ENCODE measurements around the gene ACTN1. TPM values are rescaled to one million over a fixed set of nuclear protein-coding genes. Genes with fewer than 3 reads are reported as not detected.

Gene ACTN1
- total and polyA plus RNA-seq, 10 of the 15 experiments (the other 5 are each of a cell fraction or from before 2014, with no cell fraction given) = 0.14 to 39.4 (median 2.6) TPM

DNA sequence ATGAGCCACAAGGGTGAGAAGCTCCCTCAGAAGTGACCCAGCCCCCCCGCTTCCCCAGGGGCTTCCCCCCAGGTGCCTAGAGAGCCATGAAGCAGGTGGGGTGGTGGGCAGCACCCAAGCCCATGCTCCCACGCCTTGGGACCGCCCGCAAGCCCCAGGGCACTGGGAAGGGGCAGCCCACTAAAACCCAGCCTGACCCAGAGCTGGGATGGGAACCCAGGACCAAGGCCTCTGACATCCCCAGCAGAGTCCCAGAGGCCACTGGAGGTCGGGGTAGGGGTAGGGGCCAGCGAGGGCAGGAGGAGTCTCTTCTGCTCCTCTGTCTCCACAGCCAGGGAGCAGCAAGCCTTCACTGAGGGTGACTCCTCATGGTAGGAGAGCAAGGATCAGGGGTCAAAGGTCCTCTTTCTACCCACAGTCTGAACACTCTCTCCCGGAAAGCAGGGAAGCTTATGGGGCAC lies 99.8 kb downstream of the ACTN1 start:
- H3K9me3 ChIP-seq (replicated peaks; ENCODE audit: control insufficient read depth, insufficient read depth, low read length) = no peaks in the 10 kb centered on the region
- ChIA-PET CTCF (no interaction called here), SMC1A (ENCODE audit: uncharacterized antibody, unreplicated experiment) (no interaction called here), POLR2A (no interaction called here), RAD21 (ENCODE audit: unreplicated experiment) (no interaction called here)
- FAIRE-seq (no peak), ATAC-seq (no peak), DNase-seq (ENCODE audit: low read depth, low spot score) (no peak)
- H3K36me3 ChIP-seq (ENCODE audit: control insufficient read depth in 2 of 2, insufficient read depth in 2 of 2, low read length in 1 of 2) = no peaks in the 10 kb centered on the region; a peak in 2 of 4 replicates
- TF ChIP-seq KLF5 (IDR thresholded peaks at IDR 0.05; ENCODE audit: partially characterized antibody) (no peak), ZNF207 (IDR thresholded peaks at IDR 0.05; ENCODE audit: borderline replicate concordance) (no peak), ZBTB11 (CRISPR knock-in tag; IDR thresholded peaks at IDR 0.05) (no peak), TCF7 (IDR thresholded peaks at IDR 0.05; ENCODE audit: borderline replicate concordance) (no peak), DPF2 (IDR thresholded peaks at IDR 0.05) (no peak), CTCF (IDR thresholded peaks at IDR 0.05 in 2 of 3, conservative IDR thresholded peaks at IDR 0.05 in 1 of 3; ENCODE audit: control insufficient read depth in 2 of 3, extremely low read depth in 1 of 3, insufficient read depth in 1 of 3, low read depth in 3 of 3, low read length in 3 of 3) (no peak), ZNF622 (IDR thresholded peaks at IDR 0.05) (no peak), RELA (IDR thresholded peaks at IDR 0.05; ENCODE audit: borderline replicate concordance, partially characterized antibody) (no peak), CEBPB (IDR thresholded peaks at IDR 0.05; ENCODE audit: borderline replicate concordance in 1 of 2, low read depth in 2 of 2, low read length in 2 of 2) (no peak), WRNIP1 (IDR thresholded peaks at IDR 0.05; ENCODE audit: borderline replicate concordance, low read depth, low read length) (no peak)
- TF ChIP-seq, protein P1, sequence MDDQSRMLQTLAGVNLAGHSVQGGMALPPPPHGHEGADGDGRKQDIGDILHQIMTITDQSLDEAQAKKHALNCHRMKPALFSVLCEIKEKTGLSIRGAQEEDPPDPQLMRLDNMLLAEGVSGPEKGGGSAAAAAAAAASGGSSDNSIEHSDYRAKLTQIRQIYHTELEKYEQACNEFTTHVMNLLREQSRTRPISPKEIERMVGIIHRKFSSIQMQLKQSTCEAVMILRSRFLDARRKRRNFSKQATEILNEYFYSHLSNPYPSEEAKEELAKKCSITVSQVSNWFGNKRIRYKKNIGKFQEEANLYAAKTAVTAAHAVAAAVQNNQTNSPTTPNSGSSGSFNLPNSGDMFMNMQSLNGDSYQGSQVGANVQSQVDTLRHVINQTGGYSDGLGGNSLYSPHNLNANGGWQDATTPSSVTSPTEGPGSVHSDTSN (IDR thresholded peaks at IDR 0.05; ENCODE audit: insufficient replicate concordance, low read depth, low read length) = no peak
- no peaks in the 10 kb centered on the region for H3K4me1 ChIP-seq (ENCODE audit: control insufficient read depth, insufficient read depth, low read length)
- no peak overlapping the region for H3K9ac ChIP-seq (ENCODE audit: control insufficient read depth, insufficient read depth, low read length)
- in situ Hi-C loops (cut with MboI) = no loop called here
- 60% methylated on average over 7 of the region's 7 CpGs for WGBS (ENCODE audit: insufficient coverage, insufficient replicate concordance, low lambda C conversion rate, missing lambda C conversion rate)
- no peaks in the 10 kb centered on the region for H4K20me1 ChIP-seq (ENCODE audit: control insufficient read depth, insufficient read depth)
- no peaks in the 10 kb centered on the region for H3K79me2 ChIP-seq (ENCODE audit: control insufficient read depth, insufficient read depth, low read length)
- no peaks in the 10 kb centered on the region for H3K27me3 ChIP-seq (replicated peaks in 1 of 2; ENCODE audit: control insufficient read depth in 2 of 2, insufficient read depth in 2 of 2, low read length in 1 of 2)
- BruUV-seq (replicated peaks) = no TSS peak
- no peak overlapping the region for H3K4me3 ChIP-seq
- intact Hi-C loops (cut with micrococcal nuclease; ENCODE audit: unreplicated experiment) = no loop called here
- no peak overlapping the region for H3K4me2 ChIP-seq (ENCODE audit: control insufficient read depth, insufficient read depth)
- no peak overlapping the region for H3K27ac ChIP-seq (ENCODE audit: control insufficient read depth, insufficient read depth)
- no peak overlapping the region for H2AFZ ChIP-seq (ENCODE audit: control insufficient read depth, low read depth, low read length)

Data from GM12878 (cell line).